IPS-11a (cell line): ENCODE results near the gene SCYL2.
"Not testable (repeated sequence)": the region's sequence is repeated elsewhere in the genome, so short reads cannot be mapped to it uniquely, and the experiment has no call there.

Experiments used
- H3K4me3 ChIP-seq: one replicate; pipeline ENCODE4 v1.5.1; 2013; ENCODE audit warnings: low read depth, low read length, control low read depth

SCYL2 gene, protein sequence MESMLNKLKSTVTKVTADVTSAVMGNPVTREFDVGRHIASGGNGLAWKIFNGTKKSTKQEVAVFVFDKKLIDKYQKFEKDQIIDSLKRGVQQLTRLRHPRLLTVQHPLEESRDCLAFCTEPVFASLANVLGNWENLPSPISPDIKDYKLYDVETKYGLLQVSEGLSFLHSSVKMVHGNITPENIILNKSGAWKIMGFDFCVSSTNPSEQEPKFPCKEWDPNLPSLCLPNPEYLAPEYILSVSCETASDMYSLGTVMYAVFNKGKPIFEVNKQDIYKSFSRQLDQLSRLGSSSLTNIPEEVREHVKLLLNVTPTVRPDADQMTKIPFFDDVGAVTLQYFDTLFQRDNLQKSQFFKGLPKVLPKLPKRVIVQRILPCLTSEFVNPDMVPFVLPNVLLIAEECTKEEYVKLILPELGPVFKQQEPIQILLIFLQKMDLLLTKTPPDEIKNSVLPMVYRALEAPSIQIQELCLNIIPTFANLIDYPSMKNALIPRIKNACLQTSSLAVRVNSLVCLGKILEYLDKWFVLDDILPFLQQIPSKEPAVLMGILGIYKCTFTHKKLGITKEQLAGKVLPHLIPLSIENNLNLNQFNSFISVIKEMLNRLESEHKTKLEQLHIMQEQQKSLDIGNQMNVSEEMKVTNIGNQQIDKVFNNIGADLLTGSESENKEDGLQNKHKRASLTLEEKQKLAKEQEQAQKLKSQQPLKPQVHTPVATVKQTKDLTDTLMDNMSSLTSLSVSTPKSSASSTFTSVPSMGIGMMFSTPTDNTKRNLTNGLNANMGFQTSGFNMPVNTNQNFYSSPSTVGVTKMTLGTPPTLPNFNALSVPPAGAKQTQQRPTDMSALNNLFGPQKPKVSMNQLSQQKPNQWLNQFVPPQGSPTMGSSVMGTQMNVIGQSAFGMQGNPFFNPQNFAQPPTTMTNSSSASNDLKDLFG

DNA sequence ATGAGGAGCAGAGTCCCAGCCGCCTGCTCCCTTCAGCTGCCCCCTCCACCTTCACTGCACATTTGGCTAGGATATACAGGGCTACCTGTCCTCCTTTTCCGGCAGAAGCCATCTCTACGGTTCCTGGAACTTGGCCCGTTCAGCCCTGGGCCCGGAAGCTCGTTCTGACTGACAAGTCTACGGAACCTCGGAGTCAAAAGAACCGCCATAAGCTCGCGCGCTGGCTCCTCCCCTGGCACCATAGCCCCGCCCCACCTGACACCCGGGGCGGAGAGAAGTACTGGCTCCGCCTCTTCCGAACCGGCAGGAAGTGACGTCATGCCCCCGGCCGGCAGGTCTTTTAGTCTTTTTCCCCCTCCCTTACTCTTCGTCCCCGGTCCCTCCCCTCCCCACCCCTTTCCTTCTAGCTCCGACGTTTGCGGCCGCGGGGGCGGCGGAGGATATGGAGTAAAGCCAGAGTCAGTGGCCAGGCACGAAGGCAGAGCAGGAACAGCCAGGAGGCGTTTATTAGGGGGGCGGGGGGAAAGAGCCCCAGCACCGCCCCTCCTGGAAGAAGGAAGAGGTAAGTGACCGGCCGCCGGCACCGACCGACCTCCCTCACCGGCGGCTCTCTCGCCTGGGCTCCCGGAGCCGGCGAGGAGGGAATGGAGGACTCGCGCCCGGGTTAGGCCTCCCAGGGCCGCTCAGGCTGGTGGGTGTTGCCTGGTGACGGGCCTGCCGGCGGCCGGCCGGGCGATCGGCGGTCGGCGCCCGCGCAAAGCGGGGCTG lies at the start of gene SCYL2, which contains the start of gene DEPDC4:
Gene SCYL2 (plus strand): TSS at position 343 of the 768 bp plus-strand sequence. CDS start 15,794 bp downstream, outside the sequence.
Gene DEPDC4 (minus strand): TSS at position 245 of the 768 bp plus-strand sequence. CDS start 3 bp downstream, at position 242.
- peak within 1 kb of the TSS; percentile 71 for H3K4me3 ChIP-seq

DNA sequence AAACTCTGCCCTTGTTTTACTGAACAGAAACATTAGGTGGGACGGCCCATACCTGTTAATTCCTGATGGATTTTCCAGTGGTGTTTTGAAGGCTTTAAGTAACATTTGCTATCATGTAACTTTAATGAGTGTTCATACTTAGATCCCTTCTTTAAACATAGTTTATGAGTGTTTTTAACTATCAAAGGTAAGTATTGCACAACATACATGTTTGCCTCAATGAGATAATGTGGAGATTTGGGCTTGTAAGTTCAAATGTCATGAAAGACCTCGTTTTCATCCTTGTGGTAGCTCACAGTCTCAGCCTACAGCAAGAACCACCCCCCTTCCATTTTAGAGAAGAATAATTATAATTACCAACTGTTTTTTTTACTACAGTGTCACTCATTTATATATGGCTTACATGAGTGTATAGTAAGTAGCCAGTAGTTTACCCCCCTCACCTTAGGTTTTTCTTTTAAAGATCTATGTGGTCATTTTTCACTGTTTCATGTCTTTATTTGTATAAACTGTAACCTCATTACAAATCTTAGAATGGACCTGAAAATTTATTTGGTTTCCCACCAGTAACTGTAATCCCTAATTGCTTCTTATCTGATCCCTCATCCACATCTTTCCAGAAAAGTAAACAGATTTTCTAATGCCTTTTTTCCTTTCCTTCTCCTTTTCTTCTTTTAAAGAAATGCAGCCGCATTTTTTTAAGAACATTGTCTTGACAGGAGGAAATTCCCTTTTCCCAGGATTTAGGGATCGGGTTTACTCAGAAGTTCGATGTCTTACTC lies 47.5 kb upstream of the SCYL2 start:
- H3K4me3 ChIP-seq = no peak overlapping the region

DNA sequence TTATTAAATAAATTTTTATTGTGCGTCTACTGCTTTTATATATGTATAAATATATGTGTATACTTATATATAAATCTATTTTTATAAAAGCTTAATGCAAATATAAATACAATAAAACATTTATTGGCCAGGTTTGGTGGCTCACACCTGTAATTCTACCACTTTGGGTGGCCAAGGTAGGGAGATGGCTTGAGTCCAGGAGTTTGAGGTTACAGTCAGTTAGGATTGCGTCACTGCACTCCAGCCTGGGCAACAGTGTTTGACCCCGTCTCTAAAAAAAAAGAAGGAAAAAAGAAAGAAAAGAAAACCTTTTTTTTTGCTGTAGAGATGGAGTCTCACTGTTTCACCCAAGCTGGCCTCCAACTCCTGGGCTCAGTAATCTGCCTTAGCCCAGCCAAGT lies 45.5 kb upstream of the SCYL2 start:
- no peak overlapping the region for H3K4me3 ChIP-seq

DNA sequence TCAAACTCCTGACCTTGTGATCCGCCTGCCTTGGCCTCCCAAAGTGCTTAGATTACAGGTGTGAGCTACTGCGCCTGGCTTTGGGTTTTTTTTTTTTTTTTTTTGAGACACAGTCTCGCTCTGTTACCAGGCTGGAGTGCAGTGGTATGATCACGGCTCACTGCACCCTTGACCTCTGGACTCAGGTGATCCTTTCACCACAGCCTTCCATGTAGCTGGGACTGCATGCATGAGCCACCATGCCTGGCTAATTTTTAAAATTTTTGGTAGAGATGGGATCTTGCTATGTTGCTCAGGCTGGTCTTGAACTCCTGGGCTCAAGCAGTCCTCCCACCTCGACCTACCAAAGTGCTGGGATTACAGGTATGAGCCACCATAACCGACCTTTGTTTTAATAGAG lies 44.8 kb upstream of the SCYL2 start:
- not testable (repeated sequence) for H3K4me3 ChIP-seq

DNA sequence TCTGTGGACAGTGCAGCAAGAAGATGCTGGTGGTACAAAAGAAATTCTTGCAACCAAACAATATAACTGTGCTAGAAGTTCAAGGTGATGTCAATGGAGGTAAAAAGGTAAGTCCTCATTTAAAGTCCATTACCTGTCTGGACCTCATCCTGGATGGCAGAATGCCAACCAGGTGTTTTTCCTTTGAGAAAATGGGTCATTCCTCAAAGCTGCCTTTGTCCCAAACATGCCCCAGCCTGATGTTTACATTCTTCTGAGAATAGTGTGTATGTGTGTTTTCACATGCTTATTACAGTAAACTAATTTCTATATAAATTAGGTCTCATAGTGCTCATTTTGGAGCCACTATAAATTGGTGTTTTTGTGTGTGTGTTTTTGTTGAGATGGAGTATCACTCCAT lies 41.5 kb upstream of the SCYL2 start:
- H3K4me3 ChIP-seq = no peak overlapping the region

DNA sequence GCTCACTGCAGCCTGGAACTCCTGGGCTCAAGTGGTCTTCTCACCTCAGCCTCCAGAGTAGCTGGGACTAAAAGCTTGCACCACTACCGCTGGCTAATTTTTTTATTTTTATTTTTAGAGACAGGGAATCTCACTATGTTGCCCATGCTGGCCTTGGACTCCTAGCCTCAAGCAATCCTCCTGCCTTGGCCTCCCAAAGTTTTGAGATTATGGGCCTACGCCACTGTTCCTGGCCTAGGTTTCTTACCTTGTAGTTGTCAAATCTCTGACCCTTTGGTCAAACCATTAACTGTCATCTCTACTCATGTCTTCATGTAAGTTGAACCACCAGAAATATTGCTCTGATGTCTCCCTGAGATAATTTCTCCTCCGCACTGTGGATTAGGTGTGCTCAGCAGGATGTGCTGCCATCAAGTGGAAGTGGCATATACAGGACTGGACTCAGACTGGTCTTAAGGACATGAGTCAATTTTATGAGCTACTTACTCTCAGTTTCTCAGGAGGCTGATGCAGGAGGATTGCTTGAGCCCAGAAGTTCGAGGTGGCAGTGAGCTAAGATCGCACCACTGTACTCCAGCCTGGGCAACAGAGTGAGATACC lies 37.8 kb upstream of the SCYL2 start:
- no peak overlapping the region for H3K4me3 ChIP-seq

DNA sequence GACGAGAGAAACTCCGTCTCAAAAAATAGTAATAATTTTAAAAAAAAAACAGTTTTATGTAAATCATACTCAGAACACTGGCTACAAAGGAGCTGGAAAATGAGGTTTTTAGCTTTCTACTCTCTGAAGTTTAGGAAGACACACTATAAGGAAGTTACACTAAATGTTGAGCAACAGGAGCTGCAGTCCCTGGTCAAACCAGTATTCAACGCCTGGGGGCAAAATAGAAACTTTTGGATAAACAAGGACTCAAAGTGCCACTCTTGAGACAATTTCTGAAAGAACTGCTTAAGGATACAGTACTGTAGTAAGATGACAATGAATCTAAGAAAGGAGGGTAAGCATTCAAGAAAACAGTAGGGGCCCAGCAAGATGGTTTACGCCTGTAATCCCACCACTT lies 37.1 kb upstream of the SCYL2 start:
- no peak overlapping the region for H3K4me3 ChIP-seq

DNA sequence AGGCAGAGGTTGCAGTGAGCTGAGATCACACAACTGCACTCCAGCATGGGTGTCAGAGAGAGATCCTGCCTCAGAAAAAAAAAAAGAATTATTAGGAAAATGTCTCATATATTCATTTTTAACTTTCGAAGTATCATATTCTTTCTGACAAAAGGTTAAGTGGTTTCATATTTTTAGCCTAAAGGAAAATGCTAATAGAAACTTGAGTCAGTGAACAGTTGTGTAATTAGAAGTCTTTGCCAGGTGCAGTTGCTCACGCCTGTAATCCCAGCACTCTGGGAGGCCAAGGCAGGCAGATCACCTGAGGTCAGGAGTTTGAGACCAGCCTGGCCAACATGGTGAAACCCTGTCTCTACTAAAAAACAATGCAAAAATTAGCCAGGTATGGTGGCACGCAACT lies 35.1 kb upstream of the SCYL2 start:
- not testable (repeated sequence) for H3K4me3 ChIP-seq

DNA sequence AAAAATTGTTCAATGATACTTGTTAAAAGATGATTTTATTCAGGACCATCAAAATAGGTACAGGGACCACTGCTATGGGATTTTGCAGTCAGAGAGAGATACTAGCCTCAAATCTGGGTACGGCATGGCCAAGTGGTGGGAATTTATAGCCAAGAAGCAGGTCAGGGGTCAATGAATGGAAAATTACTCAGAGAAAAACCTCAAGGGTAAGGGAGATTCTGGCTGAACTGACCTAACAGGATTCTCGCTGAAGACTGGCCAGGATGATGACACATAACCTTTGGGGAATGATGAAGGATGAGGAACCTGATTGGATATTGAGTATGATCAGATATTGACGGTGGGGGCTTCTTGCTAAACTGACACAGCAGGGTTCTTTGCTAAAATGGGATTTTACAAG lies 32.8 kb upstream of the SCYL2 start:
- no peak overlapping the region for H3K4me3 ChIP-seq

DNA sequence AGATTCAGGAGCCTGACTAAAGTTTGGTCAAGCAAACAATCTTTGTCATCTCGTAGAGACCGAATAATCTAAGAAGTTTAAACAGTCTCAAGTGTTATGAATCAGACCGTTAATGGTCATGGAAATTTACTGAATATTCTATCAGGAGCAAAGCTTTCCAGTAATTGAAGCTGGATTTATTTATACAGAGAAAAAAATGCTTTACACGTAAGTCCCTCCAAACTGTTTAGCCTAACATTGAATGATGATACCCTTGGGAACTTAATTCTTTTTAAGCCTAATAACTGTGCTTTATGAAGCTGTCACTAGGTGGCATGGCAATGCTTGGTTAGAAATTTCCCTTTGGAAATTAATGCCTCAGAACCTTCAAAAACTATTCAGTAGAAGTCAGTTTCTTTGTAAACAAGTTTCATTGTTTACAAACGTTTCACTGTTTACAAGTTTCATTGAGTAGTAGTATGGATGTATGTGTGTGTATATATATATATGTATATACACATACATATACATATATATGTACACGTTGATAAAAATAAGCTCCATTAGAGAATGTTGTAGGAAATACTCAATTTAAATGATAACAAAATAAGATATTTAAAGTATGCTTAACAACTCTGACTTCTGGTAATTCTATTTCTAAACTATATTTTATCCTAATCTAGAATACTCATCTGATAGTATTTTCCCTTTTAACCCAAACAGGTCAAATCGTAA lies 32.2 kb upstream of the SCYL2 start:
- no peak overlapping the region for H3K4me3 ChIP-seq

DNA sequence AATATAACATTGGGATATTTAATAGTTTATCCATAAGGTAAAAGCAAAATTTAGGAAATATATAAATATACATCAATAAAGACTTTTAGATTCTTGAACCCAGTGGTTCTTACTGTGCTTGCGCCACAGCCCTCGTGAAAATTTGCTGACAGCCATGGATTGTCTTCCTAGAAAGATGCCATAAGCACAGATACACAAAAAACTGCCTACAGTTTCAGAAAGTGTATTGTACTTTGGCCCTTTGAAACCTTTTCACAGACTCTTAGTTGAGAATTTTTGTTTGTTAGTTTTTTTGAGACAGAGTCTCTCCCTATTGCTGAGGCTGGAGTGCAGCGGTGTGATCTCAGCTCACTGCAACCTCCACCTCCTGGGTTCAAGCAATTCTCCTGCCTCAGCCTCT lies 28.2 kb upstream of the SCYL2 start:
- H3K4me3 ChIP-seq = no peak overlapping the region

DNA sequence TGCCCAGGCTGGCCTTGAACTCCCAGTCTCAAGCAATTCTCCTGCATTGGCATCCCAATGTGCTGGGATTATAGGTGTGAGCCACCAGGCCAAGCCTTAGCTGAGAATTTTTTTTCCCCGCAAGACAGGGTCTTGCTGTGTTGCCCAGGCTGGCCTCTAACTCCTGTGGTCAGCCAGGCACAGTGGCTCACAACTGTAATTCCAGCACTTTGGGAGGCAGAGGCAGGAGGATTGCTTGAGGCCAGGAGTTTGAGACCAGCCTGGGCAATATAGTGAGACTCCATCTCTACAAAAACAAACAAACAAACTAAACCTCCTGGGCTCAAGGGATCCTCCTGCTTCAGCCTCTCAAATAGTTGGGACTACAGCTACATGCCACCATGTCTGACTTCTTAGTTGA lies 27.4 kb upstream of the SCYL2 start:
- no peak overlapping the region for H3K4me3 ChIP-seq

DNA sequence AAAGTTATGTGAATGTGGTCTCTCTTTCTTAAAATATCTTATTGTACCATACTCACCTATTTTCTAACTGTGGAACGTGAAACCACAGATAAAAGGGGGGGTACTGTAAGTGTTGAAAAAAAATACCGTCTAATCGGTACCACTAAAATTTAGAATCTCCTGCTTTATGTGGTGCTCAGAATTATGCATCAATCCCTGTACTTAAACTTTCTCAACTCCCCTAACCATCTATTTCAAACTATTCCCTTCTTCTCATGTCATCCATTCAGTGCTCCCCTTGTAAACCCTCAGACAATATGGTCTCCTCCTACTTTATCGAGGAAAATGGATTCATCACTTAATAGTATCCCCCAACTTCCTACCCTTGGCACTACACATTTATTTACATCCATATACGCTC lies 23.8 kb upstream of the SCYL2 start:
- H3K4me3 ChIP-seq = no peak overlapping the region

DNA sequence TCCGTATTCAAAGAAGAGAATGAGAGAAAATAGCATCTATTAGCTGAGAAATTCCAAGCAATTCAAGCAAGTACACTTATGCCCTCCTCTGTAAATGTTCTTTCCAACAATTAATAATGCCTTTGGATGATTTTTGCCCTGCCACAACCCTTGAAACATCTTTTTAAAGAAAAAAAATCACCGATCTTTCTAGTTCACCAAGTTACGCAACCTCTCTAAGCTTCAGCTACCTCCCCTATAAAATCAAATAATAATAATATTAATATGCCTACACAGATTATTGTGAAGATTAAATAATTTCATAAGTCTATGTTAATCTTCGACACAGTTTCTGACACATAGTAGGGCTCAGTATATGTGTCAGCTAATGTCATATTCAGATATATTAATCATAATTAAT lies 19.2 kb upstream of the SCYL2 start:
- no peak overlapping the region for H3K4me3 ChIP-seq

DNA sequence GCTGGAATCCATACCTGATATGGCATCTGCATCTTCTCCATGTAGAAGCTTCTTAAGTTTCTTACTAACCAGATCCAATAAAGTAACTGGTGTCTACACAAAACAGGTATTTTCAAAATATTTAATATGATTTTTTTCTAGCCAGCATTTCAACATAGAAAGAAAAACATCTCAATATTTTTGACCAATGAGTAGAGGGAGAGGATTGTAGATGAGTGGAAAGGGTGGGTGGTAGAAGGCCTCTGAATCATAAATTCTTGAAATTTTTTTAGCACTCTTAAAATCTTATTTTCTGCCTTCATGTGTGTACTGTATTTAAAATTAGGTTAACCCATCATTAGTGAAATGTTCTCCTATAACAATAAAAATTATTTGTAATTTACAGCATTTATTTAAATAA lies 18.1 kb upstream of the SCYL2 start:
- no peak overlapping the region for H3K4me3 ChIP-seq

DNA sequence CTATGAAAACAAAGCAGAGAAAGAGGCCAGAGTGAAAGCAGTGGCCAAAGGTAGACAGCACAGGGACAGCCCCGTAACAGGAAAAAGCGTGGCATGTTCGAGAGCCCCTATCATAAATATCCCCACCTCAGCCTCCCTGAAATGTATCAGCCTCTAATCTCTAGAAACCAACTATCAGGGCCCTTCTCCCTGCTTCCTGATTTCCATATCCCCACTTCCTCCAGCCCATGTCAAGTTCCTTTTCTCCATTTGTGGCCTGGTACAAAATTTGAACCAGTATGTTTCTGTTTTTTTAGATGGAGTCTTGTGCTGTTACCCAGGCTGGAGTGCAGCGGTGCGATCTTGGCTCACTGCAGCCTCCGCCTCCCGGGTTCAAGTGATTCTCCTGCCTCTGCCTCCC lies 17.0 kb upstream of the SCYL2 start:
- H3K4me3 ChIP-seq = no peak overlapping the region

DNA sequence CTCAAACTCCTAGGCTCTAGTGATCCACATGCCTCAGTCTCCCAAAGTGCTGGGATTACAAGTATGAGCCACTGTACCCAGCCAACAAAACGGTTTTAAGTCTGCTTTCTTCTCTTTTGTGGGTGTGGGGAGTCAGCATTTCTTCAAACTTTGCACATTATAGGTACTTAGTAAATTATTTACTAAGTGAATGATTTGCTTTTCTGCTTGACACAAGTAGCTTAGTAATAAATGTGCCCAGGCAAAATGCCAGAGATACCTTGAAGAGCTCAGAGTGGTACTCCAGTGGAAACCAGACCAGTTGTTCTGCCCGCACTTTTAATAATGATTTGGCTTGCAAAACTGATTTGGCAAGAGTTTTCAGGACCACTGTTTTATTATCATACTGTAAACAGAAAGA lies 15.1 kb upstream of the SCYL2 start:
- H3K4me3 ChIP-seq = no peak overlapping the region

DNA sequence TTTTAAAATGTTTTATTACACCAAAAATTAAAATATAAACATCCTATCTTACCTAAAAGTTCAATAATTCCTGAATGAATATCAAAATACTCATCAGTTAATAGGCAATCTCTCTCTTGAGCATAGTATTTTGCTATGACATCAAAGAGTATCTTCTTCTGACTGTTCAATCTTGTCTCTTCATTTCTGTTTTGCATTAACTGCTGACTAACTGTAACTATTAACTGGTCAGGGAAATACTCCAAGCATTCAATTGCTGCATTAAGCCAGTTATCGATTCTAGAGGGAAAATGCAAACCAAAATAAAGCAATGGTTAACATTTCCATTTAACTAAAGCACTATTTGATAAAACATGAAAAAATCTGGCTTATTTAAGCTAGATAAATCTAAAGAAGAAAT lies 13.5 kb upstream of the SCYL2 start:
- H3K4me3 ChIP-seq = no peak overlapping the region

DNA sequence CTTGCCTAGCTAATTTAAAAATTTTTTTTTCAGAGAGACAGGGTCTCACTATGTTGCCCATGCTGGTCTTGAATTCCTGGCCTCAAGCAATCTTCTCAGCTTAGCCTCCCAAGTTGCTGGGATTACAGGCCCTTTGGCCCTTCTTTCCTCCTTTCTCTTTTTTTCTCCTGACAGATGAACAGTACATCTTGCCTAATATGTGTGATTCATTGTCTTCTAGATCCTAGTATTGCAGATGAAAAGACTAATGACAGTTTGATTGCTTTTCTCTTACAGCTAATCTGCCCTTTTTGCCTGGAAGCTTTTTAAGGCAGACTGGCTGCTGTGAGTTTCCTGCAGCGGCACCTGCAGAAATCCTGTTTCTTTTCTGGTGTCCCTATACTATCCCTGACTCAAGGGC lies 12.1 kb upstream of the SCYL2 start:
- H3K4me3 ChIP-seq = no peak overlapping the region
